ENCODE results near the gene DAZAP1. TPM values are rescaled to one million over a fixed set of nuclear protein-coding genes. Genes with fewer than 3 reads are reported as not detected.

DAZAP1 gene
- total RNA-seq, 1 donor, result 40.9 TPM

- H4K20me1 ChIP-seq (ENCODE audit: insufficient read depth, low read length), result peaks cover 52% of the 10 kb centered on the region
- no peaks in the 10 kb centered on the region for H3K9me3 ChIP-seq (ENCODE audit: low read depth, low read length)
- H2AFZ ChIP-seq (ENCODE audit: low read length), result no peak overlapping the region
- peaks cover 61% of the 10 kb centered on the region for H3K27me3 ChIP-seq (ENCODE audit: insufficient read depth, low read length)
- no peaks in the 10 kb centered on the region for H3K79me2 ChIP-seq (ENCODE audit: insufficient read depth, low read length)
- TF ChIP-seq, protein P1, sequence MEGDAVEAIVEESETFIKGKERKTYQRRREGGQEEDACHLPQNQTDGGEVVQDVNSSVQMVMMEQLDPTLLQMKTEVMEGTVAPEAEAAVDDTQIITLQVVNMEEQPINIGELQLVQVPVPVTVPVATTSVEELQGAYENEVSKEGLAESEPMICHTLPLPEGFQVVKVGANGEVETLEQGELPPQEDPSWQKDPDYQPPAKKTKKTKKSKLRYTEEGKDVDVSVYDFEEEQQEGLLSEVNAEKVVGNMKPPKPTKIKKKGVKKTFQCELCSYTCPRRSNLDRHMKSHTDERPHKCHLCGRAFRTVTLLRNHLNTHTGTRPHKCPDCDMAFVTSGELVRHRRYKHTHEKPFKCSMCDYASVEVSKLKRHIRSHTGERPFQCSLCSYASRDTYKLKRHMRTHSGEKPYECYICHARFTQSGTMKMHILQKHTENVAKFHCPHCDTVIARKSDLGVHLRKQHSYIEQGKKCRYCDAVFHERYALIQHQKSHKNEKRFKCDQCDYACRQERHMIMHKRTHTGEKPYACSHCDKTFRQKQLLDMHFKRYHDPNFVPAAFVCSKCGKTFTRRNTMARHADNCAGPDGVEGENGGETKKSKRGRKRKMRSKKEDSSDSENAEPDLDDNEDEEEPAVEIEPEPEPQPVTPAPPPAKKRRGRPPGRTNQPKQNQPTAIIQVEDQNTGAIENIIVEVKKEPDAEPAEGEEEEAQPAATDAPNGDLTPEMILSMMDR (IDR thresholded peaks at IDR 0.05; ENCODE audit: extremely low read depth, low read depth, low read length), result no peak
- H3K4me3 ChIP-seq (ENCODE audit: insufficient read depth, low read length), result no peak overlapping the region
- no peak for DNase-seq (ENCODE audit: insufficient read length, low spot score, missing footprints)
- H3K36me3 ChIP-seq (ENCODE audit: insufficient read depth, low read length), result no peaks in the 10 kb centered on the region
- H3K27ac ChIP-seq (ENCODE audit: low read depth, low read length), result no peak overlapping the region
- no peak overlapping the region for H3K4me2 ChIP-seq (ENCODE audit: insufficient read depth, low read length)
- no peaks in the 10 kb centered on the region for H3K4me1 ChIP-seq (ENCODE audit: insufficient read depth, low read length)
Measured at GRCh38 chr19:1467490-1468273, 60.3 kb downstream of the DAZAP1 start.

DNA sequence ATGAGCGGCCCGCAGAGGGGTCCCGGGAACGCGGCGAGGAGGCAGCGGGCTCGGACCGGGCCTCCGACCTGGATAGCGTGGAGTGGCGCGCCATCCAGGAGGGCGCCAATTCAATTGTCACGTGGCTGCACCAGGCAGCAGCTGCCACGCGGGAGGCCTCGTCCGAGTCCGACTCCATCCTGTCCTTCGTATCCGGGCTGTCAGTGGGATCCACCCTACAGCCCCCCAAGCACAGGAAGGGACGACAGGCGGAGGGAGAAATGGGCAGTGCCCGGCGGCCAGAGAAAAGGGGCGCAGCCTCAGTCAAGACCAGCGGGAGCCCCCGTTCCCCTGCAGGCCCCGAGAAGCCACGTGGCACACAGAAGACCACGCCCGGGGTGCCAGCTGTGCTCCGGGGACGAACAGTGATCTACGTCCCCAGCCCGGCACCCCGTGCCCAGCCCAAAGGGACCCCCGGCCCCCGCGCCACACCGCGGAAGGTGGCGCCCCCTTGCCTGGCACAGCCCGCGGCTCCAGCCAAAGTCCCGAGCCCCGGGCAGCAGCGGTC, 61.0 kb downstream of the DAZAP1 start:
- H4K20me1 ChIP-seq (ENCODE audit: insufficient read depth, low read length), result peaks cover 59% of the 10 kb centered on the region
- no peaks in the 10 kb centered on the region for H3K9me3 ChIP-seq (ENCODE audit: low read depth, low read length)
- H3K27ac ChIP-seq (ENCODE audit: low read depth, low read length), result no peak overlapping the region
- peak; percentile 94 for DNase-seq (ENCODE audit: insufficient read length, low spot score, missing footprints)
- H3K79me2 ChIP-seq (ENCODE audit: insufficient read depth, low read length), result no peaks in the 10 kb centered on the region
- H3K36me3 ChIP-seq (ENCODE audit: insufficient read depth, low read length), result no peaks in the 10 kb centered on the region
- H3K27me3 ChIP-seq (ENCODE audit: insufficient read depth, low read length), result peaks cover 67% of the 10 kb centered on the region
- no peaks in the 10 kb centered on the region for H3K4me1 ChIP-seq (ENCODE audit: insufficient read depth, low read length)
- TF ChIP-seq, protein P1 (IDR thresholded peaks at IDR 0.05; ENCODE audit: extremely low read depth, low read depth, low read length), result no peak
- no peak overlapping the region for H3K4me3 ChIP-seq (ENCODE audit: insufficient read depth, low read length)
- no peak overlapping the region for H3K4me2 ChIP-seq (ENCODE audit: insufficient read depth, low read length)
- H2AFZ ChIP-seq (ENCODE audit: low read length), result no peak overlapping the region

DNA sequence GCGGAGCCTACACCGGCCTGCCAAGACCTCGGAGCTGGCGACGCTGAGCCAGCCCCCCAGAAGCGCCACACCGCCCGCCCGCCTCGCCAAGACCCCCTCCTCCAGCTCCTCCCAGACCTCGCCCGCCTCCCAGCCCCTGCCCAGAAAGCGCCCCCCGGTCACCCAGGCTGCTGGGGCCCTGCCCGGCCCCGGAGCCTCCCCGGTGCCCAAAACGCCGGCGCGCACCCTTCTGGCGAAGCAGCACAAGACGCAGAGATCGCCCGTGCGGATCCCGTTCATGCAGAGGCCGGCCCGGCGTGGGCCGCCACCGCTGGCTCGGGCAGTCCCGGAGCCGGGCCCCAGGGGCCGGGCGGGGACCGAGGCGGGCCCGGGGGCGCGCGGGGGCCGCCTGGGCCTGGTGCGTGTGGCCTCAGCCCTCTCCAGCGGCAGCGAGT, 61.5 kb downstream of the DAZAP1 start:
- H4K20me1 ChIP-seq (ENCODE audit: insufficient read depth, low read length), result peaks cover 64% of the 10 kb centered on the region
- no peaks in the 10 kb centered on the region for H3K4me1 ChIP-seq (ENCODE audit: insufficient read depth, low read length)
- peaks cover 68% of the 10 kb centered on the region for H3K27me3 ChIP-seq (ENCODE audit: insufficient read depth, low read length)
- no peak overlapping the region for H3K4me2 ChIP-seq (ENCODE audit: insufficient read depth, low read length)
- peak; percentile 98 for DNase-seq (ENCODE audit: insufficient read length, low spot score, missing footprints)
- no peak overlapping the region for H3K4me3 ChIP-seq (ENCODE audit: insufficient read depth, low read length)
- no peak overlapping the region for H2AFZ ChIP-seq (ENCODE audit: low read length)
- no peaks in the 10 kb centered on the region for H3K79me2 ChIP-seq (ENCODE audit: insufficient read depth, low read length)
- TF ChIP-seq, protein P1 (IDR thresholded peaks at IDR 0.05; ENCODE audit: extremely low read depth, low read depth, low read length), result no peak
- no peaks in the 10 kb centered on the region for H3K36me3 ChIP-seq (ENCODE audit: insufficient read depth, low read length)
- H3K27ac ChIP-seq (ENCODE audit: low read depth, low read length), result no peak overlapping the region
- no peaks in the 10 kb centered on the region for H3K9me3 ChIP-seq (ENCODE audit: low read depth, low read length)

Data from osteoblast (primary cell).